HepG2 (cell line): ENCODE data around the gene ACER3. TPM values are rescaled to one million over a fixed set of nuclear protein-coding genes. Genes with fewer than 3 reads are reported as not detected.

Source experiments
- ATAC-seq: fragments of 200-7000 bp; cut with Tn5 transposase; 3 replicates; pipeline ENCODE4 v1.9.1; 2020; ENCODE audit warnings: mild to moderate bottlenecking, moderate library complexity
- BruUV-seq: library from RNA; stranded (reverse); fragments of 400-500 nt; replicated peaks from 2 replicates; lab custom pipeline; 2021; lab: Mats Ljungman, UMichigan
- CTCF ChIA-PET: fragments of 300-600 bp; formaldehyde crosslinking; extraction: SDS; loops from one replicate; lab custom pipeline; 2021; ENCODE audit warnings: low total read pairs, inconsistent platforms, low intra/inter-chr PET ratio; lab: Yijun Ruan, JAX
- POLR2A ChIA-PET: fragments of 350-600 bp; sonication (Branson Sonifier 250); formaldehyde crosslinking; loops from one replicate; lab custom pipeline; 2020; ENCODE audit warnings: antibody characterized with exemption, inconsistent platforms; lab: Yijun Ruan, JAX
- DNase-seq: peaks from one replicate; pipeline ENCODE4 v3.0.0-alpha.2; 2015; ENCODE audit warnings: low spot score
- FAIRE-seq: peaks from 3 replicates; lab custom pipeline; 2011; peaks lifted over from hg19 to GRCh38; lab: Jason Lieb, UNC
- H2AFZ ChIP-seq: one replicate; pipeline ENCODE4 v1.6.1; 2011; ENCODE audit warnings: low read length, inconsistent platforms
- H3K27ac ChIP-seq: fragments of 300-600 bp; 3 replicates; pipeline ENCODE4 v1.8.0; 2011; ENCODE audit warnings: mixed run types, mild to moderate bottlenecking, mixed read lengths, low read length, inconsistent platforms; ENCODE audit not compliant: insufficient read depth; ENCODE audit errors: extremely low read length
- H3K27me3 ChIP-seq, 2 experiments: fragments of 200-600 bp in 1 of 2; 2 replicates in 1 of 2; 3 replicates in 1 of 2; pipeline versions ENCODE4 v1.6.0 to v1.8.0; 2011; ENCODE audit warnings: low read length in 2 of 2, mild to moderate bottlenecking in 2 of 2, moderate library complexity in 2 of 2, inconsistent platforms in 1 of 2; ENCODE audit not compliant: insufficient read depth in 2 of 2, control insufficient read depth in 1 of 2
- H3K36me3 ChIP-seq, 2 experiments: fragments of 200-600 bp in 1 of 2; replicated peaks in 1 of 2; 2 replicates in 1 of 2; 3 replicates in 1 of 2; pipeline versions ENCODE4 v1.5.1 to v1.8.0; 2011; ENCODE audit warnings: low read length in 2 of 2, inconsistent platforms in 1 of 2; ENCODE audit not compliant: insufficient read depth in 2 of 2, control insufficient read depth in 1 of 2
- H3K4me1 ChIP-seq: 2 replicates; pipeline ENCODE4 v1.5.1; 2012; ENCODE audit warnings: low read length, inconsistent platforms; ENCODE audit not compliant: insufficient read depth
- H3K4me2 ChIP-seq: 2 replicates; pipeline ENCODE4 v1.6.0; 2011; ENCODE audit warnings: low read depth, low read length, inconsistent platforms
- H3K4me3 ChIP-seq, 3 experiments: fragments of 200-600 bp in 1 of 3; sonication (generic), shearing (Covaris generic) in 1 of 3; replicated peaks in 1 of 3; 2 replicates each; pipeline ENCODE4 v1.5.1; 2011 to 2016; ENCODE audit warnings: low read length in 3 of 3, inconsistent platforms in 2 of 3, low read depth in 2 of 3, mild to moderate bottlenecking in 2 of 3, control low read depth in 1 of 3, mixed read lengths in 1 of 3; ENCODE audit not compliant: insufficient read depth in 1 of 3
- H3K79me2 ChIP-seq: one replicate; pipeline ENCODE4 v1.6.1; 2011; ENCODE audit warnings: low read length, inconsistent platforms; ENCODE audit not compliant: insufficient read depth
- H3K9ac ChIP-seq: 2 replicates; pipeline ENCODE4 v1.6.0; 2011; ENCODE audit warnings: mild to moderate bottlenecking, low read depth, low read length, inconsistent platforms; ENCODE audit not compliant: insufficient read depth
- H3K9me3 ChIP-seq: 2 replicates; pipeline ENCODE4 v1.5.1; 2012; ENCODE audit warnings: mild to moderate bottlenecking, low read length
- H4K20me1 ChIP-seq: 2 replicates; pipeline ENCODE4 v1.6.0; 2011; ENCODE audit warnings: inconsistent platforms, mild to moderate bottlenecking, low read length, moderate library complexity; ENCODE audit not compliant: insufficient read depth
- CHD2 ChIP-seq: IDR thresholded peaks from 2 replicates; pipeline ENCODE4 v1.6.1; 2011; ENCODE audit warnings: low read depth, low read length, improper control_type of control experiment
- MTA1 ChIP-seq: sonication (generic); formaldehyde crosslinking; IDR thresholded peaks from 2 replicates; pipeline ENCODE4 v1.4.0; 2020; ENCODE audit warnings: missing genetic modification reagents, mild to moderate bottlenecking, borderline replicate concordance
- SRSF9 ChIP-seq: fragments of 200-400 bp; formaldehyde crosslinking; IDR thresholded peaks from 2 replicates; pipeline ENCODE4 v1.6.1; 2018; ENCODE audit warnings: borderline replicate concordance, mild to moderate bottlenecking, low read depth, low read length; ENCODE audit not compliant: insufficient read depth, poor library complexity, severe bottlenecking
- ZNF101 ChIP-seq: sonication (generic); formaldehyde crosslinking; IDR thresholded peaks from 2 replicates; pipeline ENCODE4 v1.4.0; 2020; ENCODE audit warnings: mild to moderate bottlenecking, low read depth, missing genetic modification reagents, borderline replicate concordance
- ZNF251 ChIP-seq: sonication (generic); formaldehyde crosslinking; IDR thresholded peaks from 2 replicates; pipeline ENCODE4 v1.9.0; 2021; ENCODE audit warnings: mild to moderate bottlenecking, missing genetic modification reagents
- ZNF276 ChIP-seq: sonication (generic); formaldehyde crosslinking; IDR thresholded peaks from 2 replicates; pipeline ENCODE4 v1.4.0; 2020; ENCODE audit warnings: mild to moderate bottlenecking, low read depth, missing genetic modification reagents
- ZNF501 ChIP-seq: sonication (generic); formaldehyde crosslinking; IDR thresholded peaks from 2 replicates; pipeline ENCODE4 v1.5.1; 2020; ENCODE audit warnings: mild to moderate bottlenecking, moderate library complexity, missing genetic modification reagents
- ZNF563 ChIP-seq: sonication (generic); formaldehyde crosslinking; IDR thresholded peaks from 2 replicates; pipeline ENCODE4 v1.8.0; 2022; ENCODE audit warnings: mild to moderate bottlenecking, moderate library complexity, missing genetic modification reagents
- ZNF652 ChIP-seq: IDR thresholded peaks from 2 replicates; pipeline ENCODE4 v1.6.1; 2016; ENCODE audit warnings: low read depth, borderline replicate concordance
- in situ Hi-C: cut with HindIII; loops from 2 replicates; pipeline ENCODE4 v1.10.0; 2017; ENCODE audit warnings: low pct_unique_long_range_greater_than_20kb; ENCODE audit not compliant: extremely low pct_ligation_motif_present
- intact Hi-C: fragments of 100-400 bp; cut with micrococcal nuclease; formaldehyde crosslinking; loops from one replicate; pipeline ENCODE4 v1.10.0; 2022; ENCODE audit not compliant: unreplicated experiment
- polyA plus RNA-seq, 8 experiments: library from polyadenylated mRNA; depleted of rRNA in 3 of 8; stranded (reverse) in 7 of 8; unstranded in 1 of 8; fragments of >200 nt; fragmentation: Illumina TruSeq in 4 of 8; extraction: Trizol in 4 of 8; gene quantifications; 2 replicates each; pipeline versions ENCODE4 v1.2.1 to v1.2.3, GENCODE V29; 2011 to 2016; ENCODE audit warnings: low read depth in 4 of 8, missing spikeins in 1 of 8, mixed read lengths in 1 of 8; ENCODE audit not compliant: insufficient read depth in 1 of 8
- total RNA-seq, 5 experiments: library from RNA; depleted of rRNA; stranded (reverse); fragments of >200 nt; fragmentation: Illumina TruSeq; extraction: Trizol; gene quantifications; 2 replicates each; pipeline ENCODE4 v1.2.3, GENCODE V29; 2016; ENCODE audit warnings: low read depth in 1 of 5

ACER3 gene
- total and polyA plus RNA-seq, 2 of the 13 experiments (the other 11 are each of a cell fraction or from before 2014, with no cell fraction given) = 6.0 to 9.8 TPM

- POLR2A ChIA-PET = no interaction called here
Measured at GRCh38 chr11:76832361-76832760, 28.4 kb upstream of the ACER3 start.

More at GRCh38 chr11:76832361-76832760, 28.4 kb upstream of the ACER3 start:
- intact Hi-C loops = no loop called here
- no TSS peak for BruUV-seq
- CTCF ChIA-PET = no interaction called here
- Histone ChIP-seq H3K9ac (no peak overlapping the region), H3K4me1 (peaks cover 7% of the 10 kb centered on the region; the same call in 1 of the 2 replicates), H2AFZ (no peak overlapping the region), H3K4me3 (no peak overlapping the region)
- no peak for TF ChIP-seq MTA1
- TF ChIP-seq ZNF101 = no peak
- TF ChIP-seq CHD2 = no peak
- TF ChIP-seq ZNF501 (CRISPR knock-in tag) = no peak
- TF ChIP-seq SRSF9 = no peak
- TF ChIP-seq ZNF563 (CRISPR knock-in tag) = no peak
- TF ChIP-seq ZNF251 (CRISPR knock-in tag) = no peak
- TF ChIP-seq ZNF276 = no peak
- TF ChIP-seq ZNF652 (CRISPR knock-in tag) = no peak
- TF ChIP-seq, all 625 proteins: peak for 0
- DNase-seq (no peak), FAIRE-seq (no peak), ATAC-seq (no peak)
- Histone ChIP-seq H4K20me1 (no peaks in the 10 kb centered on the region; the same call in 1 of the 2 replicates), H3K79me2 (no peaks in the 10 kb centered on the region), H3K36me3 (no peaks in the 10 kb centered on the region), H3K27me3 (peaks cover 3 to 31% of the 10 kb centered on the region in 2 experiments; a peak in 3 of 5 replicates), H3K4me2 (no peak overlapping the region), H3K9me3 (no peaks in the 10 kb centered on the region), H3K27ac (no peak overlapping the region)
- in situ Hi-C loops = loop anchor here (10.0 kb wide), 1 partner anchor 108 kb away; no protein-coding TSS in a partner anchor
